GM12878 (cell line): ENCODE measurements around the gene RHOG. TPM values are rescaled to one million over a fixed set of nuclear protein-coding genes. Genes with fewer than 3 reads are reported as not detected.
A peak's percentile ranks its signal among the peaks of the same experiment; 100 is the strongest.

ENCODE experiments used
- ATAC-seq: fragments of 200-7000 bp; cut with Tn5 transposase; 3 replicates; pipeline ENCODE4 v1.9.1; 2020; ENCODE audit warnings: mild to moderate bottlenecking, moderate library complexity
- BruUV-seq: library from RNA; stranded (reverse); fragments of 400-500 nt; replicated peaks from 2 replicates; lab custom pipeline; 2021; lab: Mats Ljungman, UMichigan
- CTCF ChIA-PET: fragments of 300-600 bp; sonication (Branson Sonifier 250); formaldehyde crosslinking; extraction: SDS; loops from one replicate; lab custom pipeline; 2021; ENCODE audit warnings: inconsistent platforms; lab: Yijun Ruan, JAX
- POLR2A ChIA-PET: fragments of 350-600 bp; formaldehyde crosslinking; extraction: SDS; loops from one replicate; lab custom pipeline; 2021; ENCODE audit warnings: inconsistent platforms; lab: Charles Lee
- RAD21 ChIA-PET: fragments of 300-600 bp; sonication (Branson Sonifier 250); formaldehyde crosslinking; loops from one replicate; lab custom pipeline; 2023; ENCODE audit warnings: antibody characterized with exemption; ENCODE audit not compliant: unreplicated experiment; lab: Charles Lee
- SMC1A ChIA-PET: fragments of 300-600 bp; sonication (Branson Sonifier 250); formaldehyde crosslinking; loops from one replicate; lab custom pipeline; 2023; ENCODE audit not compliant: unreplicated experiment, uncharacterized antibody; lab: Charles Lee
- DNase-seq: peaks from one replicate; pipeline ENCODE4 v3.0.0-alpha.2; 2011; ENCODE audit warnings: low read depth, low spot score
- FAIRE-seq: peaks from 3 replicates; lab custom pipeline; 2011; peaks lifted over from hg19 to GRCh38; lab: Jason Lieb, UNC
- H2AFZ ChIP-seq: 2 replicates; pipeline ENCODE4 v1.6.0; 2011; ENCODE audit warnings: low read depth, low read length, control low read depth; ENCODE audit not compliant: control insufficient read depth
- H3K27ac ChIP-seq: 2 replicates; pipeline ENCODE4 v1.5.1; 2011; ENCODE audit warnings: control low read depth; ENCODE audit not compliant: control insufficient read depth, insufficient read depth
- H3K27me3 ChIP-seq, 2 experiments: replicated peaks in 1 of 2; 2 replicates each; pipeline versions ENCODE4 v1.6.0 to v1.6.1; 2011; ENCODE audit warnings: low read length in 1 of 2; ENCODE audit not compliant: control insufficient read depth in 2 of 2, insufficient read depth in 2 of 2
- H3K36me3 ChIP-seq, 2 experiments: 2 replicates each; pipeline ENCODE4 v1.5.1; 2011; ENCODE audit warnings: low read length in 1 of 2; ENCODE audit not compliant: control insufficient read depth in 2 of 2, insufficient read depth in 2 of 2
- H3K4me1 ChIP-seq: 2 replicates; pipeline ENCODE4 v1.6.1; 2011; ENCODE audit warnings: mild to moderate bottlenecking, low read length, moderate library complexity, mixed read lengths; ENCODE audit not compliant: control insufficient read depth, insufficient read depth
- H3K4me2 ChIP-seq: 2 replicates; pipeline ENCODE4 v1.6.0; 2011; ENCODE audit warnings: control low read depth; ENCODE audit not compliant: control insufficient read depth, insufficient read depth
- H3K4me3 ChIP-seq: fragments of 200-600 bp; sonication (generic); 2 replicates; pipeline ENCODE4 v1.5.1; 2016
- H3K79me2 ChIP-seq: 2 replicates; pipeline ENCODE4 v1.6.0; 2011; ENCODE audit warnings: low read length; ENCODE audit not compliant: control insufficient read depth, insufficient read depth
- H3K9ac ChIP-seq: 2 replicates; pipeline ENCODE4 v1.8.0; 2011; ENCODE audit warnings: low read length, control low read depth, mixed read lengths; ENCODE audit not compliant: control insufficient read depth, insufficient read depth
- H3K9me3 ChIP-seq: replicated peaks from 3 replicates; pipeline ENCODE4 v1.5.1; 2011; ENCODE audit warnings: mild to moderate bottlenecking, low read length; ENCODE audit not compliant: control insufficient read depth, insufficient read depth
- H4K20me1 ChIP-seq: 2 replicates; pipeline ENCODE4 v1.6.0; 2011; ENCODE audit not compliant: control insufficient read depth, insufficient read depth
- ATF3 ChIP-seq: IDR thresholded peaks from 2 replicates; pipeline ENCODE4 v1.6.1; 2011; ENCODE audit warnings: low read depth, mild to moderate bottlenecking, low read length, moderate library complexity, borderline replicate concordance; ENCODE audit errors: extremely low read depth
- E4F1 ChIP-seq: fragments of 450-650 bp; IDR thresholded peaks from 2 replicates; pipeline ENCODE4 v1.6.1; 2018; ENCODE audit warnings: borderline replicate concordance, mild to moderate bottlenecking; ENCODE audit not compliant: partially characterized antibody
- FOS ChIP-seq: IDR thresholded peaks from 3 replicates; pipeline ENCODE4 v1.6.1; 2011; ENCODE audit warnings: borderline replicate concordance; ENCODE audit not compliant: insufficient read length; ENCODE audit errors: extremely low read depth
- HCFC1 ChIP-seq: fragments of 150-350 bp; IDR thresholded peaks from 2 replicates; pipeline ENCODE4 v1.6.1; 2014; ENCODE audit warnings: low read length
- MXI1 ChIP-seq: fragments of 150-350 bp; IDR thresholded peaks from 2 replicates; pipeline ENCODE4 v1.6.1; 2011; ENCODE audit warnings: low read depth, mild to moderate bottlenecking, inconsistent platforms, low read length, improper control_type of control experiment
- MYB ChIP-seq: fragments of 150-350 bp; IDR thresholded peaks from 2 replicates; pipeline ENCODE4 v1.6.1; 2014; ENCODE audit warnings: mild to moderate bottlenecking, low read depth, low read length, borderline replicate concordance
- TCF12 ChIP-seq: IDR thresholded peaks from 2 replicates; pipeline ENCODE4 v1.6.1; 2011; ENCODE audit warnings: low read depth, mild to moderate bottlenecking, low read length
- ZBTB11 ChIP-seq: fragments of 450-650 bp; formaldehyde crosslinking; IDR thresholded peaks from 2 replicates; pipeline ENCODE4 v1.5.0; 2022; ENCODE audit warnings: mild to moderate bottlenecking, missing genetic modification characterization
- ZNF687 ChIP-seq: fragments of 450-650 bp; IDR thresholded peaks from 2 replicates; pipeline ENCODE4 v1.6.1; 2017; ENCODE audit warnings: mild to moderate bottlenecking, moderate library complexity
- in situ Hi-C: fragments of 300-500 bp; cut with MboI; formaldehyde crosslinking; loops from 9 replicates; pipeline ENCODE4 v1.14.3; 2018; ENCODE audit warnings: mixed read lengths
- intact Hi-C: fragments of 100-400 bp; cut with micrococcal nuclease; formaldehyde crosslinking; loops from one replicate; pipeline ENCODE4 v1.14.2; 2022; ENCODE audit not compliant: unreplicated experiment
- polyA plus RNA-seq, 11 experiments: library from polyadenylated mRNA; depleted of rRNA in 4 of 11; unstranded in 6 of 11; stranded (reverse) in 5 of 11; fragments of >200 nt; fragmentation: Nextera tagmentation in 4 of 11; fragmentation: Illumina TruSeq in 1 of 11; extraction: Ambion mirVana in 4 of 11; extraction: Trizol in 1 of 11; gene quantifications; 1 replicate in 1 of 11; 2 replicates in 10 of 11; pipeline versions ENCODE4 v1.2.1 to v1.2.3, GENCODE V29; 2011 to 2016; ENCODE audit warnings: inconsistent platforms in 2 of 11, missing spikeins in 2 of 11, low read depth in 1 of 11
- total RNA-seq, 4 experiments: library from RNA; depleted of rRNA in 3 of 4; stranded (reverse); fragments of >200 nt in 3 of 4; fragmentation: Illumina TruSeq in 1 of 4; extraction: Trizol in 1 of 4; gene quantifications; 2 replicates each; pipeline versions ENCODE4 v1.2.1 to v1.2.3, GENCODE V29; 2013 to 2021

The RHOG gene
- total and polyA plus RNA-seq, 10 of the 15 experiments (the other 5 are each of a cell fraction or from before 2014, with no cell fraction given), result 16.0 to 172 (median 94.8) TPM

- FAIRE-seq (no peak), ATAC-seq (no peak), DNase-seq (no peak)
- H2AFZ ChIP-seq, result no peak overlapping the region
- H3K9me3 ChIP-seq, result no peaks in the 10 kb centered on the region
- no peaks in the 10 kb centered on the region for H3K36me3 ChIP-seq
- TF ChIP-seq HCFC1 (no peak), FOS (no peak), E4F1 (no peak), MYB (no peak), ATF3 (no peak), ZBTB11 (no peak), MXI1 (no peak), ZNF687 (no peak), TCF12 (no peak)
- H3K27me3 ChIP-seq, result no peaks in the 10 kb centered on the region
- peak overlapping the region; percentile 28; the same call in 1 of the 2 replicates for H3K4me3 ChIP-seq
- ChIA-PET CTCF (interaction anchor here (1.6 to 39.6 kb wide), 4 partner anchors 2 to 206 kb away, joined by 3 to 1047 read pairs (median 529); partner anchors contain the start of genes RHOG and STIM1), POLR2A (interaction anchor here (0.7 to 18.1 kb wide), 7 partner anchors 9 to 205 kb away, joined by 3 to 405 read pairs (median 5); partner anchors contain the start of gene STIM1), SMC1A (interaction anchor here (0.7 to 23.8 kb wide), 16 partner anchors 12 to 206 kb away, joined by 3 to 633 read pairs (median 6); partner anchors contain the start of gene STIM1), RAD21 (interaction anchor here (1.0 to 16.8 kb wide), 11 partner anchors 7 to 51 kb away, joined by 3 to 253 read pairs (median 7); partner anchors contain the start of genes RHOG and STIM1)
- BruUV-seq, result no TSS peak
- peak overlapping the region; percentile 82 for H3K27ac ChIP-seq
- in situ Hi-C loops, result loop anchor here (25.0 kb wide), 2 partner anchors 1470 to 1820 kb away; partner anchors contain the start of genes OR51B5, TRIM22 and TRIM5
- H4K20me1 ChIP-seq, result no peaks in the 10 kb centered on the region
- H3K79me2 ChIP-seq, result peaks cover 96% of the 10 kb centered on the region
- peaks cover 64% of the 10 kb centered on the region for H3K4me1 ChIP-seq
- intact Hi-C loops, result no loop called here
- H3K9ac ChIP-seq, result peak overlapping the region; percentile 31; the same call in 1 of the 2 replicates
- H3K4me2 ChIP-seq, result peak overlapping the region; percentile 86
These were observed 26.1 kb upstream of the RHOG start for GRCh38 chr11:3866836-3867208.
